OCI-LY3 (cell line): ENCODE measurements around the gene MYO15B.

ENCODE experiments used
- H2AFZ ChIP-seq: fragments of 200-600, 300-600 bp; shearing (Covaris generic); 2 replicates; pipeline ENCODE4 v1.6.0; 2014; ENCODE audit warnings: antibody characterized with exemption, low read depth, low read length
- H3K27ac ChIP-seq: fragments of 200-600, 300-600 bp; sonication (generic); 2 replicates; pipeline ENCODE4 v1.5.1; 2014; ENCODE audit warnings: mild to moderate bottlenecking, low read length, moderate library complexity, mixed read lengths
- H3K27me3 ChIP-seq: fragments of 200-600, 300-600 bp; sonication (generic); 2 replicates; pipeline ENCODE4 v1.6.1; 2014; ENCODE audit warnings: low read depth, low read length, mixed read lengths
- H3K36me3 ChIP-seq: fragments of 200-600, 300-600 bp; sonication (generic); replicated peaks from 2 replicates; pipeline ENCODE3; 2014; ENCODE audit warnings: low read depth, low read length, mixed read lengths
- H3K4me1 ChIP-seq: fragments of 300-600, 200-600 bp; sonication (generic); 2 replicates; pipeline ENCODE4 v1.6.1; 2014; ENCODE audit warnings: low read length, mixed read lengths
- H3K4me2 ChIP-seq: fragments of 200-600, 300-600 bp; sonication (generic); 2 replicates; pipeline ENCODE4 v1.6.1; 2014; ENCODE audit warnings: low read length, mixed read lengths
- H3K4me3 ChIP-seq: fragments of 300-600, 200-600 bp; sonication (generic); 2 replicates; pipeline ENCODE4 v1.5.1; 2014; ENCODE audit warnings: antibody characterized with exemption, mild to moderate bottlenecking, low read length, moderate library complexity
- H3K79me2 ChIP-seq: fragments of 300-600, 200-600 bp; shearing (Covaris generic); 2 replicates; pipeline ENCODE4 v1.6.1; 2014; ENCODE audit warnings: mild to moderate bottlenecking, low read length, mixed read lengths
- H3K9ac ChIP-seq: fragments of 300-600, 200-600 bp; shearing (Covaris generic); 2 replicates; pipeline ENCODE4 v1.6.0; 2014; ENCODE audit warnings: mild to moderate bottlenecking, low read length, moderate library complexity
- H3K9me3 ChIP-seq: fragments of 200-600, 300-600 bp; shearing (Covaris generic); 2 replicates; pipeline ENCODE4 v1.6.1; 2014; ENCODE audit warnings: low read length, mixed read lengths; ENCODE audit not compliant: insufficient read depth
- H4K20me1 ChIP-seq: fragments of 200-600, 300-600 bp; sonication (generic); 2 replicates; pipeline ENCODE4 v1.6.1; 2016; ENCODE audit warnings: low read length, mixed read lengths; ENCODE audit not compliant: insufficient read depth
- CTCF ChIP-seq: fragments of 200-600, 300-600 bp; sonication (generic); IDR thresholded peaks from 2 replicates; pipeline ENCODE4 v1.5.1; 2014; ENCODE audit warnings: antibody characterized with exemption, low read length, low read depth
- EZH2phosphoT487 ChIP-seq: fragments of 200-600 bp; shearing (Covaris generic); IDR thresholded peaks from 2 replicates; pipeline ENCODE4 v1.6.1; 2018; ENCODE audit warnings: antibody characterized with exemption, mixed run types, low read depth

Gene MYO15B

GRCh38 chr17:75624021-75624420, 36.4 kb downstream of the MYO15B start:
- no peaks in the 10 kb centered on the region for H3K4me1 ChIP-seq
- no peak overlapping the region for H3K27ac ChIP-seq
- no peak overlapping the region for H3K9ac ChIP-seq
- H3K9me3 ChIP-seq: no peaks in the 10 kb centered on the region
- TF ChIP-seq CTCF (no peak), EZH2phosphoT487 (no peak)
- no peaks in the 10 kb centered on the region for H3K79me2 ChIP-seq
- H3K36me3 ChIP-seq: peaks cover 3% of the 10 kb centered on the region
- no peaks in the 10 kb centered on the region for H3K27me3 ChIP-seq
- H3K4me3 ChIP-seq: no peak overlapping the region
- no peaks in the 10 kb centered on the region for H4K20me1 ChIP-seq
- no peak overlapping the region for H3K4me2 ChIP-seq
- H2AFZ ChIP-seq: no peak overlapping the region

GRCh38 chr17:75624714-75625345, 37.2 kb downstream of the MYO15B start:
- Histone ChIP-seq H4K20me1 (no peaks in the 10 kb centered on the region), H3K36me3 (peaks cover 3% of the 10 kb centered on the region), H2AFZ (no peak overlapping the region), H3K79me2 (no peaks in the 10 kb centered on the region), H3K4me1 (no peaks in the 10 kb centered on the region), H3K9ac (no peak overlapping the region), H3K27ac (no peak overlapping the region), H3K4me3 (no peak overlapping the region), H3K4me2 (no peak overlapping the region), H3K9me3 (no peaks in the 10 kb centered on the region), H3K27me3 (no peaks in the 10 kb centered on the region)
- TF ChIP-seq EZH2phosphoT487 (no peak), CTCF (no peak)

- no peak overlapping the region for H3K4me2 ChIP-seq
- no peak overlapping the region for H2AFZ ChIP-seq
Observed at GRCh38 chr17:75625813-75626486, 38.4 kb downstream of the MYO15B start.

More at GRCh38 chr17:75625813-75626486, 38.4 kb downstream of the MYO15B start:
- Histone ChIP-seq H3K36me3 (peaks cover 3% of the 10 kb centered on the region), H3K79me2 (no peaks in the 10 kb centered on the region), H3K27ac (no peak overlapping the region), H3K4me3 (no peak overlapping the region), H3K4me1 (no peaks in the 10 kb centered on the region), H3K9me3 (no peaks in the 10 kb centered on the region), H3K27me3 (no peaks in the 10 kb centered on the region), H3K9ac (no peak overlapping the region), H4K20me1 (no peaks in the 10 kb centered on the region)
- TF ChIP-seq EZH2phosphoT487 (no peak), CTCF (peak; percentile 62)
